Measurements from ENCODE around the gene EFTUD2. TPM values are rescaled to one million over a fixed set of nuclear protein-coding genes. Genes with fewer than 3 reads are reported as not detected.

EFTUD2 gene
- polyA plus RNA-seq, 3 donors: 82.9 to 144 (median 104) TPM

DNA sequence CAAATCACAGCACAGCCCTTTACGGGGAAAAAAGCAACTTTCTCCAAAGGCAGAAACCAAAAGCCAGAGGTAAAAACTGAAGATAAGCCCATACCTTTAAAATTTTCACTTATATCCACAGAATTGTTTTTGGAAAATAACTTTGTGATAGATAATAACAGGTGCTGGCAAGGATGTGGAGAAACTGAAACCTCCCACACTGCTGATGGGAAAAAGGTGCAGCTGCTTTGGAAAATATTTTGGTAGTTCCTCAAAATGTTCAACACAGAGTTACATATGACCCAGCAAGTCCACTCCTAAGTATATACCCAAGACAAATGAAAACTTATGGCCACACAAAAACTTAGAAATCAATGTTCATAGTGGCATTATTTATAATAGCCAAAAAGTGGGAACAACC is 12.2 kb downstream of the EFTUD2 start:
- TF ChIP-seq, protein P1, sequence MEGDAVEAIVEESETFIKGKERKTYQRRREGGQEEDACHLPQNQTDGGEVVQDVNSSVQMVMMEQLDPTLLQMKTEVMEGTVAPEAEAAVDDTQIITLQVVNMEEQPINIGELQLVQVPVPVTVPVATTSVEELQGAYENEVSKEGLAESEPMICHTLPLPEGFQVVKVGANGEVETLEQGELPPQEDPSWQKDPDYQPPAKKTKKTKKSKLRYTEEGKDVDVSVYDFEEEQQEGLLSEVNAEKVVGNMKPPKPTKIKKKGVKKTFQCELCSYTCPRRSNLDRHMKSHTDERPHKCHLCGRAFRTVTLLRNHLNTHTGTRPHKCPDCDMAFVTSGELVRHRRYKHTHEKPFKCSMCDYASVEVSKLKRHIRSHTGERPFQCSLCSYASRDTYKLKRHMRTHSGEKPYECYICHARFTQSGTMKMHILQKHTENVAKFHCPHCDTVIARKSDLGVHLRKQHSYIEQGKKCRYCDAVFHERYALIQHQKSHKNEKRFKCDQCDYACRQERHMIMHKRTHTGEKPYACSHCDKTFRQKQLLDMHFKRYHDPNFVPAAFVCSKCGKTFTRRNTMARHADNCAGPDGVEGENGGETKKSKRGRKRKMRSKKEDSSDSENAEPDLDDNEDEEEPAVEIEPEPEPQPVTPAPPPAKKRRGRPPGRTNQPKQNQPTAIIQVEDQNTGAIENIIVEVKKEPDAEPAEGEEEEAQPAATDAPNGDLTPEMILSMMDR (IDR thresholded peaks at IDR 0.05): no peak
- H3K9me3 Mint-ChIP-seq: no peaks in the 10 kb centered on the region
- Histone ChIP-seq H3K4me1 (ENCODE audit: control insufficient read depth in 1 of 2, insufficient read depth in 2 of 2, low read length in 2 of 2) (peaks cover 31 to 32% of the 10 kb centered on the region in 2 donors), H3K4me2 (replicated peaks; ENCODE audit: extremely low read depth, low read length, poor library complexity, severe bottlenecking) (no peak overlapping the region), H3K4me3 (replicated peaks in 1 of 3; ENCODE audit: low read depth in 2 of 3, low read length in 3 of 3) (no peak overlapping the region), H2AFZ (ENCODE audit: insufficient read depth, low read depth, low read length, poor library complexity, severe bottlenecking) (no peak overlapping the region), H4K20me1 (ENCODE audit: insufficient read depth, low read length) (peaks cover 65% of the 10 kb centered on the region), H3K9me3 (replicated peaks in 1 of 2; ENCODE audit: control insufficient read depth in 1 of 2, insufficient read depth in 1 of 2, low read length in 2 of 2) (no peaks in the 10 kb centered on the region), H3K27me3 (ENCODE audit: control insufficient read depth in 2 of 2, insufficient read depth in 2 of 2, low read length in 2 of 2) (no peaks in the 10 kb centered on the region), H3K9ac (ENCODE audit: insufficient read depth, low read length, poor library complexity, severe bottlenecking) (no peak overlapping the region), H3K36me3 (replicated peaks in 1 of 2; ENCODE audit: control insufficient read depth in 1 of 2, insufficient read depth in 2 of 2, low read length in 2 of 2) (peaks cover 51 to 67% of the 10 kb centered on the region in 2 donors), H3K27ac (ENCODE audit: low read depth in 1 of 2, low read length in 2 of 2) (no peak overlapping the region), H3K79me2 (ENCODE audit: insufficient read depth, low read length) (peaks cover 49% of the 10 kb centered on the region)
- WGBS (ENCODE audit: insufficient coverage): no CpG with 5 or more reads among the region's 1 CpG
- DNase-seq: no peak
- intact Hi-C loops (cut with micrococcal nuclease): no loop called here
- H3K27me3 Mint-ChIP-seq (ENCODE audit: low read depth in 3 of 3): no peaks in the 10 kb centered on the region
- peaks cover 5% of the 10 kb centered on the region for H3K4me1 Mint-ChIP-seq
- H3K27ac Mint-ChIP-seq: peak overlapping the region in 2 of 7 donors; percentile 7 to 54
- H3K36me3 Mint-ChIP-seq: peaks cover 52 to 62% of the 10 kb centered on the region in 2 donors
- no peak overlapping the region for H3K4me3 Mint-ChIP-seq

DNA sequence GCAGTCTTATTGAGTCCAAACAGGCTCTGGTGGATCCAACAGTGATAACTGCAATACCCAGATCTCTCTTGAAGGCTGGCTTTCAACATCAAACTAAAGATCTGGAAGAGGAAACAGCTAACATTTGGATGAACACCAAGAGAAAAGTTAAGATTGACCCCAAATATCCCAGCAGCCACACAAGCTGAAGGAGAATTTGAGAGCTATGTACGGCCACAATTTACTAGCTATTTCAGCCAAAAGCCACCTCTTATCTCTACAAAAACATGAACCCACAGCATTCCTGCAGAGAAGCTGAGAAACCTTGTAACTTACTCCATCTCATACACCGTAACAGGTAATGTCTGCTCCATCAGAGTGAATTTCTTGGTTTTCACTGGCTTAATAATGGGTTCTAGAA is 14.3 kb downstream of the EFTUD2 start:
- H3K27me3 Mint-ChIP-seq (ENCODE audit: low read depth in 3 of 3): no peaks in the 10 kb centered on the region
- no peaks in the 10 kb centered on the region for H3K4me1 Mint-ChIP-seq
- Histone ChIP-seq H3K4me3 (replicated peaks in 1 of 3; ENCODE audit: low read depth in 2 of 3, low read length in 3 of 3) (no peak overlapping the region), H3K4me1 (ENCODE audit: control insufficient read depth in 1 of 2, insufficient read depth in 2 of 2, low read length in 2 of 2) (peaks cover 31 to 32% of the 10 kb centered on the region in 2 donors), H3K27me3 (ENCODE audit: control insufficient read depth in 2 of 2, insufficient read depth in 2 of 2, low read length in 2 of 2) (no peaks in the 10 kb centered on the region), H3K79me2 (ENCODE audit: insufficient read depth, low read length) (peaks cover 28% of the 10 kb centered on the region), H3K4me2 (replicated peaks; ENCODE audit: extremely low read depth, low read length, poor library complexity, severe bottlenecking) (no peak overlapping the region), H4K20me1 (ENCODE audit: insufficient read depth, low read length) (peaks cover 45% of the 10 kb centered on the region), H3K9ac (ENCODE audit: insufficient read depth, low read length, poor library complexity, severe bottlenecking) (no peak overlapping the region), H3K27ac (ENCODE audit: low read depth in 1 of 2, low read length in 2 of 2) (no peak overlapping the region), H3K9me3 (replicated peaks in 1 of 2; ENCODE audit: control insufficient read depth in 1 of 2, insufficient read depth in 1 of 2, low read length in 2 of 2) (no peaks in the 10 kb centered on the region), H3K36me3 (replicated peaks in 1 of 2; ENCODE audit: control insufficient read depth in 1 of 2, insufficient read depth in 2 of 2, low read length in 2 of 2) (peaks cover 68 to 70% of the 10 kb centered on the region in 2 donors), H2AFZ (ENCODE audit: insufficient read depth, low read depth, low read length, poor library complexity, severe bottlenecking) (no peak overlapping the region)
- H3K4me3 Mint-ChIP-seq: no peak overlapping the region
- H3K9me3 Mint-ChIP-seq: no peaks in the 10 kb centered on the region
- WGBS (ENCODE audit: insufficient coverage): 100% methylated on average over 1 of the region's 2 CpGs
- TF ChIP-seq, protein P1 (IDR thresholded peaks at IDR 0.05): no peak
- no peak overlapping the region for H3K27ac Mint-ChIP-seq
- intact Hi-C loops (cut with micrococcal nuclease): no loop called here
- DNase-seq: no peak
- peaks cover 62 to 70% of the 10 kb centered on the region in 2 donors for H3K36me3 Mint-ChIP-seq

All from CD14-positive monocyte (primary cell).